GM23338 (cell line): ENCODE data around the gene MACF1.

Source experiments
- CREB1 ChIP-seq: fragments of 250-450 bp; sonication (Bioruptor Pico); IDR thresholded peaks from 2 replicates; pipeline ENCODE4 v1.5.0; 2020; ENCODE audit warnings: low read depth, mild to moderate bottlenecking, moderate library complexity
- ETS1 ChIP-seq: IDR thresholded peaks from 2 replicates; pipeline ENCODE4 v1.6.1; 2016; ENCODE audit warnings: antibody characterized with exemption
- EZH2 ChIP-seq: fragments of 200-600 bp; sonication (generic); IDR thresholded peaks from one replicate; pipeline ENCODE4 v1.8.0; 2017; ENCODE audit warnings: antibody characterized with exemption, mild to moderate bottlenecking, low read depth; ENCODE audit not compliant: unreplicated experiment
- EZH2phosphoT487 ChIP-seq: fragments of 200-600 bp; sonication (generic); IDR thresholded peaks from one replicate; pipeline ENCODE4 v1.8.1; 2018; ENCODE audit warnings: antibody characterized with exemption; ENCODE audit not compliant: unreplicated experiment
- JUNB ChIP-seq: IDR thresholded peaks from one replicate; pipeline ENCODE4 v1.6.1; 2016; ENCODE audit warnings: antibody characterized with exemption; ENCODE audit not compliant: unreplicated experiment
- POLR2AphosphoS5 ChIP-seq: IDR thresholded peaks from 2 replicates; pipeline ENCODE4 v1.6.1; 2016; ENCODE audit warnings: antibody characterized with exemption, low read depth
- REST ChIP-seq: IDR thresholded peaks from one replicate; pipeline ENCODE4 v1.6.1; 2018; ENCODE audit warnings: antibody characterized with exemption; ENCODE audit not compliant: unreplicated experiment
- STAT1 ChIP-seq: IDR thresholded peaks from one replicate; pipeline ENCODE4 v1.6.1; 2016; ENCODE audit warnings: antibody characterized with exemption; ENCODE audit not compliant: unreplicated experiment
- ZNF114 ChIP-seq: fragments of 250-450 bp; sonication (Bioruptor Pico); IDR thresholded peaks from 2 replicates; pipeline ENCODE4 v1.5.0; 2020; ENCODE audit warnings: mild to moderate bottlenecking, moderate library complexity
- TF ChIP-seq, protein P1 (sequence below), 2 experiments: fragments of 200-600 bp in 1 of 2; sonication (generic) in 1 of 2; conservative IDR thresholded peaks; 2 replicates each; pipeline versions ENCODE4 v1.5.1 to v1.6.1; 2016 to 2017; ENCODE audit warnings: antibody characterized with exemption in 2 of 2, low read depth in 2 of 2, mild to moderate bottlenecking in 2 of 2, moderate library complexity in 1 of 2

- TF ChIP-seq, protein P1, sequence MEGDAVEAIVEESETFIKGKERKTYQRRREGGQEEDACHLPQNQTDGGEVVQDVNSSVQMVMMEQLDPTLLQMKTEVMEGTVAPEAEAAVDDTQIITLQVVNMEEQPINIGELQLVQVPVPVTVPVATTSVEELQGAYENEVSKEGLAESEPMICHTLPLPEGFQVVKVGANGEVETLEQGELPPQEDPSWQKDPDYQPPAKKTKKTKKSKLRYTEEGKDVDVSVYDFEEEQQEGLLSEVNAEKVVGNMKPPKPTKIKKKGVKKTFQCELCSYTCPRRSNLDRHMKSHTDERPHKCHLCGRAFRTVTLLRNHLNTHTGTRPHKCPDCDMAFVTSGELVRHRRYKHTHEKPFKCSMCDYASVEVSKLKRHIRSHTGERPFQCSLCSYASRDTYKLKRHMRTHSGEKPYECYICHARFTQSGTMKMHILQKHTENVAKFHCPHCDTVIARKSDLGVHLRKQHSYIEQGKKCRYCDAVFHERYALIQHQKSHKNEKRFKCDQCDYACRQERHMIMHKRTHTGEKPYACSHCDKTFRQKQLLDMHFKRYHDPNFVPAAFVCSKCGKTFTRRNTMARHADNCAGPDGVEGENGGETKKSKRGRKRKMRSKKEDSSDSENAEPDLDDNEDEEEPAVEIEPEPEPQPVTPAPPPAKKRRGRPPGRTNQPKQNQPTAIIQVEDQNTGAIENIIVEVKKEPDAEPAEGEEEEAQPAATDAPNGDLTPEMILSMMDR (conservative IDR thresholded peaks at IDR 0.05; ENCODE audit: low read depth in 2 of 2), result no peak
- TF ChIP-seq EZH2 (no peak), REST (no peak), JUNB (no peak), EZH2phosphoT487 (no peak), POLR2AphosphoS5 (no peak), STAT1 (no peak), ZNF114 (CRISPR knock-in tag) (no peak), ETS1 (no peak), CREB1 (no peak)
Observed at GRCh38 chr1:39322431-39322830, 117.9 kb downstream of the MACF1 start.
